GM19468 (cell line): ENCODE data around the gene GPR35.

Experiments used
- ATAC-seq: cut with Tn5 transposase; IDR thresholded peaks from one replicate; pipeline ENCODE4 v1.9.1; 2021; ENCODE audit warnings: mild to moderate bottlenecking, moderate library complexity, moderate number of reproducible peaks; ENCODE audit not compliant: unreplicated experiment; ENCODE audit errors: extremely low read depth

GPR35 gene

GRCh38 chr2:240624950-240625621 lies at the start of gene GPR35:
Gene GPR35 (plus strand): TSS chr2:240625480. CDS start chr2:240629953, 4,473 bp downstream.
- no peak for ATAC-seq

GRCh38 chr2:240576036-240576435 lies 49.2 kb upstream of the GPR35 start:
- no peak for ATAC-seq

DNA sequence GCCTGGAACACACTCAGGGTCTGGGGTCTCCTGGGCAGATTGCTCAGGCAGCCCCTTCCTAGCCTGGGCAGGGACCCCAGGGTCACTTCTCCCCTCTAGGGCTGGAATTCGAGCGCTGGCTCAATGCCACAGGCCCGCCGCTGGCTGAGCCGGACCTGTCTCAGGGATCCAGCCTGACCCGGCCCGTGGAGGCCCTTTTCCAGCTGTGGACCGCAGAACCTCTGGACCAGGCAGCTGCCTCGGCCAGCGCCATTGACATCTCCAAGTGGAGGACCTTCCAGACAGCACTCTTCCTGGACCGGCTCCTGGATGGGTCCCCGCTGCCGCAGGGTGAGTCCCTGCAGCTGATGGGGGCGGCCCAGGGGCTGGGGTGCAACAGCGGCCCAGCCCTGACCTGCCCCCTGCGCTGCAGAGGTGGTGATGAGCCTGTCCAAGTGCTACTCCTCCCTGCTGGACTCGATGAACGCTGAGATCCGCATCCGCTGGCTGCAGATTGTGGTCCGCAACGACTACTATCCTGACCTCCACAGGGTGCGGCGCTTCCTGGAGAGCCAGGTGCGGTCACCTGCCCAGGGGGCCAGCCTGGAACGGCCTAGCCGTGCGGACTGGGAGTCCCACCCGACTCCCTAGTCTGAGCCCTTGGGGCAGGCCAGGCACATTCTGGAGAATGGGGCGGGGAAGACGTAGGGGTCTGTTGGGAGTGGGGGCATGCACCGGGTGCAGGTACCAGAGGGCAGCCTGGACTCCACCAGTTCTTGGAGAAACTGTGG lies 48.7 kb upstream of the GPR35 start:
- ATAC-seq: no peak

DNA sequence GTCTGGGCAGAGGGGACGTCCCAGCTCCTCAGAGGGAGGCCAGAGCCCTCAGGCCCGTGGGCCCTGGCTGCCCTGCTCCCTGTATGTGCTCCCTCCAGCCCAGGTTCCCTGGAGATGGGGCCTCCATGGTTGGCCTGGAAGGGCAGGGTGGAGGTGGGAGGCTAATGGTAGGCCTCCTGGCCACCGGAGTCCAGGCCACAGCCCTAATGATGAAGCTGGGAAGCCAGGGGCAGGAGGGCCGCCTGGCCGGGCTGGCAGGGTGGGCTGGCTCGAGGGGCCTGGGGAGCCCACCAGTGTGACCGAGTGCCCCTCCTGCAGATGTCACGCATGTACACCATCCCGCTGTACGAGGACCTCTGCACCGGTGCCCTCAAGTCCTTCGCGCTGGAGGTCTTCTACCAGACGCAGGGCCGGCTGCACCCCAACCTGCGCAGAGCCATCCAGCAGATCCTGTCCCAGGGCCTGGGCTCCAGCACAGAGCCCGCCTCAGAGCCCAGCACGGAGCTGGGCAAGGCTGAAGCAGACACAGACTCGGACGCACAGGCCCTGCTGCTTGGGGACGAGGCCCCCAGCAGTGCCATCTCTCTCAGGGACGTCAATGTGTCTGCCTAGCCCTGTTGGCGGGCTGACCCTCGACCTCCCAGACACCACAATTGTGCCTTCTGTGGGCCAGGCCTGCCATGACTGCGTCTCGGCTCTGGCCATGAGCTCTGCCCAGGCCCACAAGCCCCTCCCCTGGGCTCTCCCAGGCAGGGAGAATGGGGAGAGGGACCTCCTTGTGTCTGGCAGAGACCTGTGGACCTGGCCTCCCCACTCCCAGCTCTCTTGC lies 47.8 kb upstream of the GPR35 start:
- no peak for ATAC-seq

GRCh38 chr2:240578110-240578450 lies 47.2 kb upstream of the GPR35 start:
- no peak for ATAC-seq

GRCh38 chr2:240578488-240578887 lies 46.8 kb upstream of the GPR35 start:
- no peak for ATAC-seq

DNA sequence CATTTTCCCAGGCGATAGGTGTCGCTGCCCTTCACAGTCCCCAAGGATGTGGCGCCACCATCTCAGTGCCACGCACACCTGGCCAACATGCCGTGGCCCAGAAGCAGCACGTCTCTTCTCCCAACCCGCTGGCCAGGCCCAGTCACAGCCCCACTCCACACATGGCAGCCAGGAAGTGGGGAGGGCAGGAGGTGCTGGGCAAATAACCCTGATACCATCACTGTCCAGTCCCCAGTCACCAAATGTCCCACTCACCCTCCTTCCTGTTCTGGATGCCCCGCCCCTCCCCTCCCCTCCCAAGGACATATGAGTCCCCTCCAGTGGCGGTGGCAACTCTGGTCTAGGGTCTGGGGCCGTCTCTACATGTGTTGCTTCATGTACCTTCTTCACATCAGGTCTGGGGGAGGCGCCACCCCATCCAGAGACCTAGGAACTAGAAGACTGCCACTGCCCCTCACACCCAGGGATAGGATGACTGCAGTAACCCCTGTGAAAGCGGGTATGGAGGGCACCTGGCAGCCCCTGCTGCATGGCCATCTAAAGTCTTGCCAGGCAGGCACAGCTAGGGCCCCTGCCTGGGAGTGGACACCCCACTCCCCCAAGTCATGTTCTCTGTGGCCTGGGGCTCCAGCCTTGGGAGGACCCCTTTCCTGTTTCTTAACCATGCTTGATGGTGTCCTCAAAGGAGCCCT lies 46.1 kb upstream of the GPR35 start:
- no peak for ATAC-seq

- no peak for ATAC-seq
Measured at GRCh38 chr2:240579771-240580614, 45.3 kb upstream of the GPR35 start.

DNA sequence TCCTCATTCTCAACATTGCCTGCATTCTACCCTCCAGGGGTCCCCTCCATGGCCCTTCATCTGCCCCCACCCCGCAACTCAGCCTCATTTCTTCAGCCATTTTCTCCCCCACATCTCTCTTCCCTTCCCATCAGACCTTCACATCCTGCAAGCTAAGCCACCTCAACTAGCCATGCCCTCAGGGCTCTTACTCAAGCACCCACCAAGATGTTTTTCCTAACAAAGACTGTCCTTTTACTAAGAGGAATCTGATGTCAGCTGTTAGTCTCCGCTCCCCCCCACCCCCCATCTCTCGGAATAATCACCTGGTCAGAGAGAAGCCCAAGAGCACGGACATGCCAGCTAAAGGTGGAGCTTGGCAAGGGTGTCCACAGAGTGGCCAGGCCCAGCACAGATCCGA lies 43.5 kb upstream of the GPR35 start:
- ATAC-seq: no peak

- ATAC-seq: no peak
Measured at GRCh38 chr2:240582781-240583180, 42.5 kb upstream of the GPR35 start.

- ATAC-seq: no peak
Measured at GRCh38 chr2:240583774-240584173, 41.5 kb upstream of the GPR35 start.

GRCh38 chr2:240584486-240585031 lies 40.7 kb upstream of the GPR35 start:
- peak; percentile 58 for ATAC-seq

DNA sequence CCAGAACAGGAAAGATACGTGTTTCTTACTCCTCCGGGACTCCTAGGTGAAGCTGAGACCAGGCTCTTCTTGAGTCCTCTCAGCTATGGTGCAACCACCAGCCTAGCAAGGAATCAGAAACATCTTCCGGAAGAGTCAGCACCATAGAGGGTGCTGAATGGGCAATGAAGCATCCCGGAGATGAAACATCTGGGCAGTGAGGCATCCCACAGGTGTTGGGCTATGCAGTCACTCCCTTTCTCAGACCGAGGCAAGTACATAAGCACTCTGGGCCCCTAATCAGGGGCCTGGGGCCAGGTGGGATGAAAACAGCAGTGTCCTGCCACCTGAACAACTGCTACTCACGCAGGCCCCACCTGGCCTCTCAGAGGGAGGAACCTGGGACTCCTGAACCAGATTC lies 40.2 kb upstream of the GPR35 start:
- ATAC-seq: peak; percentile 15

DNA sequence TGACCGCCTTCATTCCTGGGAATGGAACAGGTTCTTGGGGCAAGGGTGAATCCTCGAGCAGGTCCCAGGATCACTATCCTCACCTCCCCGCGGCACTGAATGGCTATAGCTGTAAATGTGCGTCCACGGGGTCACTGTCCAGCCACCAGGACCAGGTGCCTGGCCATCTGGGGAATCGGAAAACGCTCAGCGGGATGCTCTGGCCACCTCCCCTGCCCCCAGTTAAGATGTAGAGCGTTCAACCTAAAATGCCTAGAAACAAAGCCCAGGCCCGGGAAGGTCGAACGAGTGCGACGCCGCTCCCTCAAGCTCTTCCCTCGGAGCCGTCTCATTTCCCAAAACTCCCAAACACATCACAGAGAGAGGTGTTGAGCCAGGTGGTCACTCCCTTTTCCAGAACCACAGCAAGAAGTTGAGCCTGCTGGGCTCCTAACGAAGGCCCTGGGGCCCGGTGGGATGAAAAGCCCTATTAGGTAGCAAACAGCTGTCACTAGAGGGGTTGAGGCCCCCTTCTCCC lies 39.5 kb upstream of the GPR35 start:
- ATAC-seq: no peak

DNA sequence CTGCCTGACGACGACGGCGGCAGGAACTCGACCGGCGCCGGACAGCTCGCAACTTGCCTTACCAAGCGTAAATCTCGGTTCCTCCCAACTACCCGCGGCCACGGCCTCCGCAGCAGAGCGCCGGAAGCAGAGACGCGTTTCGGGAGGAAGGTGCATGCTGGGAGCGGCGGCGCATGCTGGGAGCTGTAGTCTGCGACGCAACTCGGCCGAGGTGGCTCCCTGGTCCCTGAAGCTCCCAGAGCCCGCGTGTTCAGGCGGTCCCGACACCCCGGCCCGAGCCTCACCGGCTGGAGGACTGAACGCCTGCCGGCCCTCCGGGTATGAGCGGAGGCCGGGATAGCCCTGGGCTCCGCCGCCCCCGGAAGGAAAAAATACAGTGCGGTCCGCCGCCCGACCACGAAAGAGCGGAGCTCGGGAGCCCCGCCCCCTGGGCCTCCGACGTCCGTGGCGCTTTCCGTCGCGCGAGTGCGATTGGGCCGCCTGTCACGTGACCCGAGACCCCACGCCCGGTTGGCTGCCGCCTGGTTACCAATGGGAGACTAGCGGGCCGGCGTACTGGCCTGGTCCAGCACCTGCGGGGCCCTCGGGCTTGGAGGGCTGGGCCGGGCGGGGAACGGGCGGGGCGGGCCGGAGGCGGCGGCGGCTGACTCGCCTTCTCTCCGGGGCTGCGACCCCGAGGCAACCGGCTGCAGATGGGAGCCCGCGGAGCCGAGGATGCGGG lies 38.9 kb upstream of the GPR35 start, which contains the start of gene CAPN10:
CAPN10 (plus strand) TSS at position 537 of the 721 bp plus-strand sequence; CDS start at position 715, 178 bp downstream.
- peak; percentile 42 for ATAC-seq

DNA sequence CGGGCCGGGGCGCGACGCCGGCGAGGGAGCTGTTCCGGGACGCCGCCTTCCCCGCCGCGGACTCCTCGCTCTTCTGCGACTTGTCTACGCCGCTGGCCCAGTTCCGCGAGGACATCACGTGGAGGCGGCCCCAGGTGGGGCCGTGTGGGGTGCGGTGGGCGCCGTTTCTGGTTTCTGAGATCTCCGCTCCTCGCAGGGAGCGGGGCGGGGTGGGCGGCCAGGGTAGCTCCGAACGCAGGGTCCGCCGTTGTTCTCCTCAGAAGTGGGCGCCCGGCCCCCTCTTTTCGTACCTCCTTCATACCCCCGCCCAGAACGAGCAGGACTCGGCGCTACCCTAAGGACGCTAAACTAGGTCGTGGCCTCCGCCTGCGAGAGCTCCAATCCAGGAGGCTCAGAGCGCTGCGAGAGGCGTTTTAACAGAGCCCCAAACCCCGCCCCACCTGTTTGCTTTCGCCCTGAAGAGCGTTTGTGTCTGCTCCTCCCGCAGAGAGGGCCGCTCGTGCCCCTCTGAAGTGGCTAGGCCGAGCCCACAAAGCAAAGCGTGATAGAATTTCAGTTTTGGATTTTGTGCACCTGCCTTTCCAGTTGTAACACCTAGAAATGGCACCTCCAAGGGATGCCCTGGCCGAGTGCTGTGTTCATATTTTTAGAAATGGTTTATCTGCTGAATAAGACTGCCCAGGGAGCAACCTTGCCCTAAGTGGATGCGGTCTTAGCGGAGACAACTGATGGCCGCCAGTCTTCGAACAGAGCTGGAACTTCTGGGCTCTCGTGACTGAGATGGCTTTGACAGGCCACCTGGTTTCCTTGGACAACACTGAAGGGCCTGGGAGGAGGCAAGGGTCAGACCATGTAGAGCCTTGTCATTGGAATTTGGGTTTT lies 38.1 kb upstream of the GPR35 start:
- ATAC-seq: no peak

DNA sequence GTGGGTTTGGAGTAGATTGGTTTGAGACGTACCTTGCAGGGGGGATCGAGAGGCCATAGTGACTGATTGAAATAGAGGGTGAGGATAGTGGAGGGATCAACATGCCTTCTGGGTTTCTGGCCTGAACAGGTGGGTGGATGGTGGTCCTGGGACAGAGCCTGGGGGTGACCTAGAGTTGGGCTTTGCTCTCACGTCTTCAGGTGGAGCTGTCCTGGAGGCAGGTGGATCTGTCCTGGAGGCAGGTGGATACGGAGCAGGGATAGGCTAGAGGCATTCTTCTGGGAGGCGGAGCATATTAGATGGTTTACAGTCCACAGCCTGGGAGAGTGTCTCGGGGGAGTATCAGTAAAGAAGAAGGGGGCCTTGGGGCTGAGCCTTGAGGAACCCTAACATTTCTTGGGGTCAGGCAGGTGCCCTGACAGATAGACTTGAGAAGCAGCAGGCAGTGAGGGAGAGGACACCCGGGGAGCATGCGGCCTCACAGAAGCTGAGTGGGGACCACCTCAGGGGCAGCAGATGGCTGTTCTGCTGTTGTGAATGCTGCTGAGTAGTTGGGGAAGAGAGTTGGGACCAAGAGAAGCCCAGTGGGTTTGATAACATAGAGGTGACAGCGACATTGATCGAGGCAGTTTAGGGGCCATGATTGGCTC lies 37.1 kb upstream of the GPR35 start:
- no peak for ATAC-seq
